Heart left ventricle (tissue), 13 donors: ENCODE results near the gene FGF19.

ENCODE experiments used
- CTCF ChIP-seq, 12 donors: fragments of 200-600 bp; sonication (generic) in 4 of 12; IDR thresholded peaks; one replicate each; pipeline versions ENCODE4 v1.5.0 to v1.8.0; 2018 to 2022; ENCODE audit warnings: antibody characterized with exemption in 12 of 12, mild to moderate bottlenecking in 5 of 12
- POLR2A ChIP-seq, 2 donors: fragments of 450-650 bp; IDR thresholded peaks; one replicate each; pipeline ENCODE4 v1.6.1; 2017; ENCODE audit warnings: antibody characterized with exemption in 2 of 2, mild to moderate bottlenecking in 2 of 2, moderate library complexity in 2 of 2
- donor health status: ischemic (EF 13 %, LVEDD 7.1; RV severe dilation, severe dysfunction).
- donor health status: DM: no; HTN: yes; CAD: no.
- donor health status: DM: no; HTN: no; CAD: no.
- donor health status: ischemic (EF 25% LVEDD 6.9; RV normal size, moderate dysfunction).
- donor health status: ischemic (EF 25% LVEDD 5.7; RV mildly dilated, moderate dysfunction).
- donor health status: ischemic (EF 35%, LVEDD 5.7; RV mildly dilated, moderate dysfunction).
- donor health status: nonischemic (EF 11% LVEDD 7.7; RV severe dilation, severe dysfunction).
- donor health status: DM: yes; HTN: yes; CAD: no.
- donor health status: PGD.
- donor health status: ischemic (EF 29% LVEDD 5.4; RV normal size, mild dysfunction).
- donor health status: nonischemic (EF 23%, LVEDD 6.1; RV moderate dilation, normal function).

GRCh38 chr11:69667619-69668604 lies 35.9 kb downstream of the FGF19 start:
- no peak for TF ChIP-seq CTCF (IDR thresholded peaks at IDR 0.05)
- no peak for TF ChIP-seq POLR2A (IDR thresholded peaks at IDR 0.05)
